RWPE1 (cell line): ENCODE results near the gene RTN4RL1.
"Not testable (repeated sequence)": the region's sequence is repeated elsewhere in the genome, so short reads cannot be mapped to it uniquely, and the experiment has no call there.

Experiments
- CTCF ChIA-PET: fragments of 350-600 bp; sonication (Branson Sonifier 250); formaldehyde crosslinking; extraction: SDS; loops from one replicate; lab custom pipeline; 2021; lab: Yijun Ruan, JAX
- POLR2A ChIA-PET: fragments of 400-600 bp; formaldehyde crosslinking; extraction: SDS; loops from one replicate; lab custom pipeline; 2020; ENCODE audit warnings: antibody characterized with exemption; ENCODE audit not compliant: low non-redundant PET; lab: Yijun Ruan, JAX
- DNase-seq: peaks from one replicate; pipeline ENCODE4 v3.0.0; 2012; ENCODE audit warnings: low spot score
- H3K27ac ChIP-seq: fragments of 450-650 bp; 2 replicates; pipeline ENCODE4 v1.5.1; 2017
- CTCF ChIP-seq: fragments of 450-650 bp; conservative IDR thresholded peaks from 2 replicates; pipeline ENCODE4 v1.5.1; 2017; ENCODE audit warnings: low read depth, mild to moderate bottlenecking

Gene RTN4RL1

GRCh38 chr17:1897105-1897656 lies 128.0 kb downstream of the RTN4RL1 start:
- CTCF ChIA-PET: interaction anchor here (0.6 to 0.7 kb wide), 2 partner anchors 14 to 23 kb away, joined by 4 to 7 read pairs; no protein-coding TSS in a partner anchor

GRCh38 chr17:1896243-1897104 lies 128.7 kb downstream of the RTN4RL1 start:
- DNase-seq: no peak
- H3K27ac ChIP-seq: no peak overlapping the region
- TF ChIP-seq CTCF: no peak
- ChIA-PET CTCF (interaction anchor here (0.5 to 0.7 kb wide), 3 partner anchors 15 to 177 kb away, joined by 4 to 7 read pairs (median 6); no protein-coding TSS in a partner anchor), POLR2A (no interaction called here)

More at GRCh38 chr17:1897105-1897656, 128.0 kb downstream of the RTN4RL1 start:
- no peak overlapping the region for H3K27ac ChIP-seq
- TF ChIP-seq CTCF: no peak
- POLR2A ChIA-PET: no interaction called here
- DNase-seq: no peak

GRCh38 chr17:1895479-1895878 lies 129.7 kb downstream of the RTN4RL1 start:
- H3K27ac ChIP-seq, CTCF ChIA-PET, DNase-seq: not testable (repeated sequence)
- POLR2A ChIA-PET: interaction anchor here (0.6 kb wide), 1 partner anchor 144 kb away, joined by 3 read pairs; no protein-coding TSS in a partner anchor

- ChIA-PET POLR2A (interaction anchor here (0.6 kb wide), 1 partner anchor 144 kb away, joined by 3 read pairs; no protein-coding TSS in a partner anchor), CTCF (no interaction called here)
- no peak overlapping the region for H3K27ac ChIP-seq
- no peak for TF ChIP-seq CTCF
- no peak for DNase-seq
These were observed 130.3 kb downstream of the RTN4RL1 start for GRCh38 chr17:1894753-1895339.

GRCh38 chr17:1890758-1891450 lies 134.2 kb downstream of the RTN4RL1 start:
- POLR2A ChIA-PET: no interaction called here
- no peak for TF ChIP-seq CTCF
- no peak overlapping the region for H3K27ac ChIP-seq
- DNase-seq: no peak
- CTCF ChIA-PET: interaction anchor here (1.6 kb wide), 1 partner anchor 9 kb away, joined by 5 read pairs; no protein-coding TSS in a partner anchor

- no peak overlapping the region for H3K27ac ChIP-seq
- DNase-seq: no peak
- ChIA-PET POLR2A (no interaction called here), CTCF (no interaction called here)
- no peak for TF ChIP-seq CTCF
These were observed 136.4 kb downstream of the RTN4RL1 start for GRCh38 chr17:1888741-1889140.
